ENCODE measurements around the gene KHDC3L. TPM values are rescaled to one million over a fixed set of nuclear protein-coding genes. Genes with fewer than 3 reads are reported as not detected.

KHDC3L gene
- polyA plus RNA-seq, 1 donor (not counting 4 experiments of a cell fraction or from before 2014, with no cell fraction given): not detected

GRCh38 chr6:73349311-73349710, 13.1 kb upstream of the KHDC3L start:
- no peaks in the 10 kb centered on the region for H4K20me1 ChIP-seq (ENCODE audit: control insufficient read depth, extremely low read depth, insufficient read depth, low read length)
- H3K4me3 ChIP-seq (ENCODE audit: control insufficient read depth in 2 of 3, extremely low read depth in 1 of 3, insufficient read depth in 2 of 3, low read depth in 1 of 3, low read length in 3 of 3): no peak overlapping the region
- DNase-seq (ENCODE audit: low read depth, low spot score): no peak
- no peak overlapping the region for H2AFZ ChIP-seq (ENCODE audit: control insufficient read depth, low read length)
- peaks cover 23% of the 10 kb centered on the region for H3K27me3 ChIP-seq (ENCODE audit: control insufficient read depth, extremely low read depth, insufficient read depth, low read length)
- H3K79me2 ChIP-seq (ENCODE audit: control insufficient read depth, insufficient read depth, low read length): no peaks in the 10 kb centered on the region
- FAIRE-seq: no peak
- H3K9ac ChIP-seq (ENCODE audit: control insufficient read depth, extremely low read depth, insufficient read depth, low read length): no peak overlapping the region
- no peak overlapping the region for H3K4me2 ChIP-seq (ENCODE audit: control insufficient read depth, extremely low read depth, insufficient read depth, low read depth, low read length)
- no peak for TF ChIP-seq CTCF (optimal IDR thresholded peaks at IDR 0.05 in 1 of 3, IDR thresholded peaks at IDR 0.05 in 1 of 3, conservative IDR thresholded peaks at IDR 0.05 in 1 of 3; ENCODE audit: extremely low read depth in 1 of 3, insufficient read depth in 2 of 3, low read length in 3 of 3)
- no peak for TF ChIP-seq EZH2 (IDR thresholded peaks at IDR 0.05; ENCODE audit: low read length)
- dilution Hi-C loops (cut with MboI; ENCODE audit: extremely low pct_ligation_motif_present, low sequenced_read_pairs): no loop called here
- H3K27ac ChIP-seq (ENCODE audit: control insufficient read depth, insufficient read depth, low read length): no peak overlapping the region
- H3K36me3 ChIP-seq (ENCODE audit: control insufficient read depth in 2 of 2, extremely low read depth in 1 of 2, insufficient read depth in 2 of 2, low read length in 2 of 2): no peaks in the 10 kb centered on the region
- no peaks in the 10 kb centered on the region for H3K9me1 ChIP-seq (ENCODE audit: control insufficient read depth, extremely low read depth, insufficient read depth, low read length)
- H3K4me1 ChIP-seq (ENCODE audit: control insufficient read depth, extremely low read depth, insufficient read depth, low read length): no peaks in the 10 kb centered on the region
- no peaks in the 10 kb centered on the region for H3K9me3 ChIP-seq (ENCODE audit: control insufficient read depth, low read depth, low read length)

GRCh38 chr6:73353636-73354593, 8.5 kb upstream of the KHDC3L start, which contains the start of gene DPPA5:
DPPA5 (minus strand) TSS chr6:73354276; CDS start chr6:73354225, 51 bp downstream.
- FAIRE-seq: no peak
- dilution Hi-C loops (cut with MboI; ENCODE audit: extremely low pct_ligation_motif_present, low sequenced_read_pairs): no loop called here

More at GRCh38 chr6:73353636-73354593, 8.5 kb upstream of the KHDC3L start, which contains the start of gene DPPA5:
- no peaks in the 10 kb centered on the region for H4K20me1 ChIP-seq (ENCODE audit: control insufficient read depth, extremely low read depth, insufficient read depth, low read length)
- H3K27me3 ChIP-seq (ENCODE audit: control insufficient read depth, extremely low read depth, insufficient read depth, low read length): peaks cover 12% of the 10 kb centered on the region
- no peak within 1 kb of the TSS for H3K27ac ChIP-seq (ENCODE audit: control insufficient read depth, insufficient read depth, low read length)
- H3K79me2 ChIP-seq (ENCODE audit: control insufficient read depth, insufficient read depth, low read length): no peaks in the 10 kb centered on the region
- no peak within 1 kb of the TSS for H3K4me2 ChIP-seq (ENCODE audit: control insufficient read depth, extremely low read depth, insufficient read depth, low read depth, low read length)
- TF ChIP-seq EZH2 (IDR thresholded peaks at IDR 0.05; ENCODE audit: low read length) (no peak), CTCF (optimal IDR thresholded peaks at IDR 0.05 in 1 of 3, IDR thresholded peaks at IDR 0.05 in 1 of 3, conservative IDR thresholded peaks at IDR 0.05 in 1 of 3; ENCODE audit: extremely low read depth in 1 of 3, insufficient read depth in 2 of 3, low read length in 3 of 3) (no peak)
- no peaks in the 10 kb centered on the region for H3K9me1 ChIP-seq (ENCODE audit: control insufficient read depth, extremely low read depth, insufficient read depth, low read length)
- no peaks in the 10 kb centered on the region for H3K36me3 ChIP-seq (ENCODE audit: control insufficient read depth in 2 of 2, extremely low read depth in 1 of 2, insufficient read depth in 2 of 2, low read length in 2 of 2)
- H2AFZ ChIP-seq (ENCODE audit: control insufficient read depth, low read length): no peak within 1 kb of the TSS
- no peak within 1 kb of the TSS for H3K9ac ChIP-seq (ENCODE audit: control insufficient read depth, extremely low read depth, insufficient read depth, low read length)
- DNase-seq (ENCODE audit: low read depth, low spot score): no peak
- H3K4me1 ChIP-seq (ENCODE audit: control insufficient read depth, extremely low read depth, insufficient read depth, low read length): no peaks in the 10 kb centered on the region
- no peak within 1 kb of the TSS for H3K4me3 ChIP-seq (ENCODE audit: control insufficient read depth in 2 of 3, extremely low read depth in 1 of 3, insufficient read depth in 2 of 3, low read depth in 1 of 3, low read length in 3 of 3)
- no peaks in the 10 kb centered on the region for H3K9me3 ChIP-seq (ENCODE audit: control insufficient read depth, low read depth, low read length)

Data from keratinocyte (primary cell).